ENCODE results near the gene CAMK2G. TPM values are rescaled to one million over a fixed set of nuclear protein-coding genes. Genes with fewer than 3 reads are reported as not detected.
A peak's percentile ranks its signal among the peaks of the same experiment; 100 is the strongest.

CAMK2G gene
- polyA plus RNA-seq, 3 donors from 2014 or later: 4.8 to 5.8 (median 5.0) TPM

DNA sequence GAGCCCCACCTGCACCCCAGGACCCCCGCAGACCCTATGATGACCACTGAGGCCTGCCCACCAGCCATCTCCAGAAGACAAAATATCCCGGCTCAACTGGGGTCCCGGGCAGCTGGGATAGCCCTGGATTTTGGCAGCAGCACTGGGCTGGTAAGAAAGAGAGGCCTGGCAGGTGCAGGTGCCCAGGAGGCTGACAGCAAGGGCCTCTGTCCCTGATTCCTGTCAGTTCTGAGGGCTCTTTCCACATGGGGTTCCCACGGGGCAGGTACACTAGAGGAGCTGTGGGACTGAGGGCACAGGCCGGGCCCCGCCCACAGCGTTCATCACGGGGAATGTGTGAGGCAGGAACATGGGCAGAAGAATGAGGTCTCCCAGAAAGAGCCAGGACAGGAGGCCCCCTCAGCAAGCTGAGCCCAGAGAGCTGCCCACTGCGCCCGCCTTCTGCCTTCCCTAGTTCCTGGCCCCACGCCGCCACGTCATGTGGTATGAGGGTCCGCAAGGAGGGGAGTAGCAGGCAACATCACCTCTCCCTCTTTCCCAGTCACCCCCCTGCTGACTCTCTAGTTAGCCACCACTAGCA, 50.1 kb downstream of the CAMK2G start:
- no peaks in the 10 kb centered on the region for H3K9me3 Mint-ChIP-seq
- H3K36me3 Mint-ChIP-seq: peaks cover 0 to 13% (median 3%) of the 10 kb centered on the region in 3 donors
- H3K4me1 Mint-ChIP-seq: no peaks in the 10 kb centered on the region
- H3K27ac Mint-ChIP-seq: no peak overlapping the region
- H3K27me3 Mint-ChIP-seq (ENCODE audit: low read depth in 3 of 3): peaks cover 0 to 2% (median 1%) of the 10 kb centered on the region in 3 donors
- H3K4me3 Mint-ChIP-seq: no peak overlapping the region
- no peak for DNase-seq

DNA sequence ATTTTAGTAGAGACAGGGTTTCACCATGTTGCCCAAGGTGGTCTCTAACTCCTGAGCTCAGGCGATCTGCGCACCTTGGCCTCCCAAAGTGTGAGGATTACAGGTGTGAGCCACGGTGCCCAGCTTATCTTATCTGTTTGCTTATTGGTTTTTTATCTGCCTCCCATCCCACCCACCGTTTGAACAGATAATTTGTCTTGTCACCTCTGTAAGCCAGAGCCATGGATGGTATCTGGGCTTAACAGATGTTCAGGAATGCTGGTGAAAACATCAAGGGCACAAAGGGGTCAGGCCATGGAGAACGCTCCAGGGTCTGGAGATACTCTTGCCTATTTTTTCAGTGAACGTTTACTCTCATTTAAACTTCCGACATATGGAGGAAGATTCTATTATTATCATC, 51.0 kb downstream of the CAMK2G start:
- Mint-ChIP-seq H3K27ac (peak overlapping the region in 1 of 6 donors; percentile 8), H3K4me3 (no peak overlapping the region), H3K27me3 (ENCODE audit: low read depth in 3 of 3) (peaks cover 0 to 6% (median 3%) of the 10 kb centered on the region in 3 donors), H3K4me1 (peaks cover 0 to 1% of the 10 kb centered on the region in 2 donors), H3K36me3 (peaks cover 0 to 16% (median 3%) of the 10 kb centered on the region in 3 donors), H3K9me3 (no peaks in the 10 kb centered on the region)
- no peak for DNase-seq

GRCh38 chr10:73819513-73820093, 54.8 kb downstream of the CAMK2G start:
- Mint-ChIP-seq H3K4me1 (peaks cover 6 to 7% of the 10 kb centered on the region in 2 donors), H3K9me3 (no peaks in the 10 kb centered on the region), H3K27ac (peak overlapping the region in 1 of 6 donors; percentile 22), H3K36me3 (peaks cover 0 to 27% (median 11%) of the 10 kb centered on the region in 3 donors), H3K4me3 (no peak overlapping the region), H3K27me3 (ENCODE audit: low read depth in 3 of 3) (peaks cover 0 to 6% (median 1%) of the 10 kb centered on the region in 3 donors)
- no peak for DNase-seq

DNA sequence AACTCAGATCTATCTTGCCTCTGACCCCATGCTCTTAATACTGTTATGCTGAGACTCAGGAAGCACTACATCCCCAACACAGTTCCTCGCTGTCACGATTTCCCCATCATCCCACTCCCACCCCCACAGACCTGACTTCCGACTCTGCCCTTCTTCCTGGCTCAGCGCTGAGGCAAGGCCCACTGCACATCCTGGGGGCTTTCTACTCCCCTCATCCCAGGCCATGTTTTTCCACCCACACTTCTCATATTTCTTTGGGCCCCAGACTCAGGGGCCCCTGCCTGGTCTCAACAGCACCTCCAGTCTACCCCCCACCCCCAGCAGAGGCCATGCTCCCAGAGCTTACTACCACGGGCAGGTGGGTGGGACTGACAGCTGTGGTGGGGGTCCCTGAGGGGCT, 55.3 kb downstream of the CAMK2G start:
- H3K9me3 Mint-ChIP-seq: no peaks in the 10 kb centered on the region
- peaks cover 0 to 27% (median 11%) of the 10 kb centered on the region in 3 donors for H3K36me3 Mint-ChIP-seq
- H3K4me1 Mint-ChIP-seq: peaks cover 6 to 7% of the 10 kb centered on the region in 2 donors
- no peak overlapping the region for H3K4me3 Mint-ChIP-seq
- DNase-seq: no peak
- peaks cover 0 to 6% (median 1%) of the 10 kb centered on the region in 3 donors for H3K27me3 Mint-ChIP-seq (ENCODE audit: low read depth in 3 of 3)
- peak overlapping the region in 2 of 6 donors; percentile 49 for H3K27ac Mint-ChIP-seq

- Mint-ChIP-seq H3K4me3 (no peak overlapping the region), H3K27ac (peak overlapping the region in 1 of 6 donors; percentile 23), H3K27me3 (ENCODE audit: low read depth in 3 of 3) (peaks cover 3 to 6% (median 4%) of the 10 kb centered on the region in 3 donors), H3K9me3 (no peaks in the 10 kb centered on the region), H3K4me1 (peaks cover 6 to 7% of the 10 kb centered on the region in 2 donors), H3K36me3 (peaks cover 0 to 27% (median 11%) of the 10 kb centered on the region in 3 donors)
- DNase-seq: no peak
Measured at GRCh38 chr10:73818402-73818801, 56.0 kb downstream of the CAMK2G start.

GRCh38 chr10:73817826-73818225, 56.5 kb downstream of the CAMK2G start:
- H3K4me3 Mint-ChIP-seq: no peak overlapping the region
- H3K27me3 Mint-ChIP-seq (ENCODE audit: low read depth in 3 of 3): peaks cover 3 to 8% (median 6%) of the 10 kb centered on the region in 3 donors
- no peak for DNase-seq
- H3K27ac Mint-ChIP-seq: peak overlapping the region in 1 of 6 donors; percentile 30
- no peaks in the 10 kb centered on the region for H3K9me3 Mint-ChIP-seq
- peaks cover 0 to 27% (median 11%) of the 10 kb centered on the region in 3 donors for H3K36me3 Mint-ChIP-seq
- H3K4me1 Mint-ChIP-seq: peaks cover 6 to 7% of the 10 kb centered on the region in 2 donors

- H3K9me3 Mint-ChIP-seq: no peaks in the 10 kb centered on the region
- H3K4me1 Mint-ChIP-seq: peaks cover 7 to 12% of the 10 kb centered on the region in 2 donors
- no peak for DNase-seq
- H3K4me3 Mint-ChIP-seq: no peak overlapping the region
- peaks cover 5 to 15% (median 6%) of the 10 kb centered on the region in 3 donors for H3K27me3 Mint-ChIP-seq (ENCODE audit: low read depth in 3 of 3)
- H3K36me3 Mint-ChIP-seq: peaks cover 0 to 23% (median 8%) of the 10 kb centered on the region in 3 donors
- H3K27ac Mint-ChIP-seq: peak overlapping the region in 3 of 6 donors; percentile 30 to 80 (median 43)
Measured at GRCh38 chr10:73816917-73817729, 57.2 kb downstream of the CAMK2G start.

- H3K9me3 Mint-ChIP-seq: no peaks in the 10 kb centered on the region
- no peak for DNase-seq
- no peak overlapping the region for H3K27ac Mint-ChIP-seq
- H3K4me3 Mint-ChIP-seq: no peak overlapping the region
- peaks cover 6 to 19% (median 9%) of the 10 kb centered on the region in 3 donors for H3K27me3 Mint-ChIP-seq (ENCODE audit: low read depth in 3 of 3)
- H3K4me1 Mint-ChIP-seq: peaks cover 8 to 13% of the 10 kb centered on the region in 2 donors
- H3K36me3 Mint-ChIP-seq: peaks cover 0 to 17% (median 8%) of the 10 kb centered on the region in 3 donors
Measured at GRCh38 chr10:73815719-73816030, 58.7 kb downstream of the CAMK2G start.

GRCh38 chr10:73814896-73815718, 59.2 kb downstream of the CAMK2G start:
- H3K27ac Mint-ChIP-seq: peak overlapping the region in 1 of 6 donors; percentile 16
- H3K4me1 Mint-ChIP-seq: peaks cover 12 to 19% of the 10 kb centered on the region in 2 donors
- no peak overlapping the region for H3K4me3 Mint-ChIP-seq
- H3K9me3 Mint-ChIP-seq: no peaks in the 10 kb centered on the region
- peaks cover 0 to 17% (median 8%) of the 10 kb centered on the region in 3 donors for H3K36me3 Mint-ChIP-seq
- peaks cover 9 to 23% (median 11%) of the 10 kb centered on the region in 3 donors for H3K27me3 Mint-ChIP-seq (ENCODE audit: low read depth in 3 of 3)
- no peak for DNase-seq

DNA sequence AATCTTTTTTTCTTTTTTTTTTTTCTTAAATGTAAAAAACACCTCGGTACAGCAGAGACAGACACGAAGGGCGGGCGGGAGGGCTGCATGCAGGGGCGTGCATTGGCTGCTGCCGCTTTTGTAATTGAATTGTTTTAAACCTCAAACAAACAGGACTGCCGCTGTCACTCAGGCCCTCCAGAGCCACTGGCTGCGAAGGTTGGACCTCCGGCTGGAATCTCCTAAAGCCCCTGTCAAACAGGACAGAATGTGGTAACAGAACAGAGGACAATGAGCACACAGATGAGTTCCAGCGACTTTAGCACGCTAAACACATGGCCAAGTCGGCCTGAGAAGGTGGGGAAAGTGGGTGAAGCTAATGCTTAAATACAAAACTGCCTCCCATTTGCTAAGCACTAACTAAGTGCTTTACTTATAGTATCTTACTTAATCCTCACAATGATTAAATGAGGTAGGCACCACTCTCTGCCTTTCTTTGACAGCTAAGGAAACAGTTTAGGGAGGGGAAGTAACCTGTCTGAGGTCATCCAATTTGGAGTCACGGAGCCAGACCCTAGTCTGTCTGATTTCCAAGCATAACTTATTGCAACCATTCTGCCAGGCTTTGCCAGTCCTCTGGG, 60.0 kb downstream of the CAMK2G start:
- H3K4me1 Mint-ChIP-seq: peaks cover 16 to 26% of the 10 kb centered on the region in 2 donors
- H3K27ac Mint-ChIP-seq: no peak overlapping the region
- H3K27me3 Mint-ChIP-seq (ENCODE audit: low read depth in 3 of 3): peaks cover 9 to 23% (median 11%) of the 10 kb centered on the region in 3 donors
- peaks cover under 1 to 17% (median 8%) of the 10 kb centered on the region in 3 donors for H3K36me3 Mint-ChIP-seq
- H3K4me3 Mint-ChIP-seq: no peak overlapping the region
- no peaks in the 10 kb centered on the region for H3K9me3 Mint-ChIP-seq
- no peak for DNase-seq

DNA sequence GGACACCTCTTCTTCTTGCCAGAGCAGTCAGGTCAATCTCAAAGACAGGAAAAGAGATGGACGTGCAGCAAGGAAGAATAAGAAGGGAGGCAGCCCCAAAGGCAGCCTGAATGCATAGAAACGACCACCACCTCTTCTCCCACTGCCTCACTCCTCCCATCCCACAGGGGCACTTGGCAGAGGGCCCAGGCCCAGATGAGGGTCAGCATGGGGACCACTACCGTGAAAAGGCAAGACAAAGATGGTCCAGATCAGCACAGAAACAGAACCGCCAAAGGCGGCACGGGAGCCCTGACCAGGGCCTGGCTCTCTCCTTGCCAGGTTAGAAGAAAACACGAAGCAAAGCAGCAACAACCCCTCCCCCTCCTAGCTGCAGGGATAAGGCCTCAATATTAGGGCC, 61.0 kb downstream of the CAMK2G start:
- Mint-ChIP-seq H3K36me3 (peaks cover 5 to 21% (median 8%) of the 10 kb centered on the region in 3 donors), H3K27ac (peak overlapping the region in 4 of 6 donors; percentile 59 to 80 (median 69)), H3K4me1 (peaks cover 22 to 37% of the 10 kb centered on the region in 2 donors), H3K9me3 (no peaks in the 10 kb centered on the region), H3K4me3 (peak overlapping the region in 2 of 5 donors; percentile 20 to 49), H3K27me3 (ENCODE audit: low read depth in 3 of 3) (peaks cover 3 to 22% (median 11%) of the 10 kb centered on the region in 3 donors)
- DNase-seq: no peak

GRCh38 chr10:73812657-73813056, 61.7 kb downstream of the CAMK2G start:
- no peak for DNase-seq
- peaks cover 3 to 22% (median 11%) of the 10 kb centered on the region in 3 donors for H3K27me3 Mint-ChIP-seq (ENCODE audit: low read depth in 3 of 3)
- H3K27ac Mint-ChIP-seq: peak overlapping the region; percentile 46 to 83 (median 79)
- H3K4me1 Mint-ChIP-seq: peaks cover 24 to 39% of the 10 kb centered on the region in 2 donors
- no peaks in the 10 kb centered on the region for H3K9me3 Mint-ChIP-seq
- peak overlapping the region; percentile 42 to 68 (median 57) for H3K4me3 Mint-ChIP-seq
- peaks cover 5 to 22% (median 8%) of the 10 kb centered on the region in 3 donors for H3K36me3 Mint-ChIP-seq
